GM18873 (cell line): ENCODE data around the gene SEMA7A.
"Not testable (repeated sequence)": the region's sequence is repeated elsewhere in the genome, so short reads cannot be mapped to it uniquely, and the experiment has no call there.

ENCODE experiments used
- ATAC-seq: cut with Tn5 transposase; IDR thresholded peaks from one replicate; pipeline ENCODE4 v1.9.1; 2021; ENCODE audit warnings: mild to moderate bottlenecking, moderate library complexity, moderate number of reproducible peaks; ENCODE audit not compliant: unreplicated experiment, low FRiP score

The SEMA7A gene

GRCh38 chr15:74433592-74434262 lies at the start of gene SEMA7A:
SEMA7A (minus strand) TSS chr15:74433958; CDS start chr15:74433918, 40 bp downstream.
- ATAC-seq: peak; percentile 42

DNA sequence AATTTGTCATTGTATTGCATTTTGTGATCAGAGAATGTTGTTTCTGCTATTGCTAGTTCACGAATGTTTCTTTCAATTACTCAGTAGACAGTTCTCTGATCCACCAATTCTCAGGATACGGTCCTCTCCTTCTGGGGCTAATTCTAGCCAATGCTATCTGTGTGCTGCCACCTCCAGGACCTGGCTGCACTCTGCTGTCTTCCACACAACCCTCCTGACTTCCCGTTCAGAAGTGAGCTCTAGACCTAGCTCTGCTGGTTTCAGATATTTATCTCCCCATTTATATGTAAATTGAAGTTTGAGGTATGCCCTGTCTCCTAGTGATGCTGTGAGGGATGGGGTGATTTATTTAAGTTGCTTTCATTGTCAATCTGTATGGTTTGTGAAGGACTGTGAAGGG lies 48.9 kb upstream of the SEMA7A start:
- ATAC-seq: no peak

- ATAC-seq: not testable (repeated sequence)
Observed at GRCh38 chr15:74480364-74480763, 46.6 kb upstream of the SEMA7A start.

GRCh38 chr15:74471621-74472020 lies 37.9 kb upstream of the SEMA7A start:
- not testable (repeated sequence) for ATAC-seq

DNA sequence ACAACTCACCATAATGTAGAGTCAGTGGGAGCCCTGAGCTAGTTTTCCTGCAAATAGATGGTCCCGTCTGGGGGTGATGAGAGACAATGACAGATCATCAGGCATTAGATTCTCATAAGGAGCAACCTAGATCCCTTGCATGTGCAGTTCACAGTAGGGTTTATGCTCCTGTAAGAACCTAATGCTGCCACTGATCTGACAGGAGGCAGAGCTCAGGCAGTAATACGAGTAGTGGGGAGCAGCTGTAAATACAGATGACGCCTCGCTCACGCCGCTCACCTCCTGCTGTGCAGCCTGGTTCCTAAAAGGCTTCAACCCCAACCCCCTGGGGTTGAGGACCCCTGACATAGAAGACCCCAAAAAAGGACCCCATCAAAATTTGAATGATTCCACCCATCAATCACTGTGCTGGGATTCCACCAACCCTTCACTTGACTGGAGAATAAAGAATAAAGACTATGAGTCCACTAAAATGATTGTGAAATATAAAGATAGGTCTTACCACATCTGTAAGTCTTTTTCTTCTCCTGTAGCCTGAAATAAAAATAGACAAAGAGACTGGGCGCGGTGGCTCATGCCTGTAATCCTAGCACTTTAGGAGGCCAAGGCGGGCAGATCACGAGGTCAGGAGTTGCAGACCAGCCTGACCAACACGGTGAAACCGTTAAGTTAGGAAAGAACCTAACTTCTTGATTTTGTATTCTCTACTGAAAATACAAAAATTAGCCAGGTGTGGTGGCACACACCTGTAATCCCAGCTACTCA lies 37.1 kb upstream of the SEMA7A start:
- ATAC-seq: no peak

DNA sequence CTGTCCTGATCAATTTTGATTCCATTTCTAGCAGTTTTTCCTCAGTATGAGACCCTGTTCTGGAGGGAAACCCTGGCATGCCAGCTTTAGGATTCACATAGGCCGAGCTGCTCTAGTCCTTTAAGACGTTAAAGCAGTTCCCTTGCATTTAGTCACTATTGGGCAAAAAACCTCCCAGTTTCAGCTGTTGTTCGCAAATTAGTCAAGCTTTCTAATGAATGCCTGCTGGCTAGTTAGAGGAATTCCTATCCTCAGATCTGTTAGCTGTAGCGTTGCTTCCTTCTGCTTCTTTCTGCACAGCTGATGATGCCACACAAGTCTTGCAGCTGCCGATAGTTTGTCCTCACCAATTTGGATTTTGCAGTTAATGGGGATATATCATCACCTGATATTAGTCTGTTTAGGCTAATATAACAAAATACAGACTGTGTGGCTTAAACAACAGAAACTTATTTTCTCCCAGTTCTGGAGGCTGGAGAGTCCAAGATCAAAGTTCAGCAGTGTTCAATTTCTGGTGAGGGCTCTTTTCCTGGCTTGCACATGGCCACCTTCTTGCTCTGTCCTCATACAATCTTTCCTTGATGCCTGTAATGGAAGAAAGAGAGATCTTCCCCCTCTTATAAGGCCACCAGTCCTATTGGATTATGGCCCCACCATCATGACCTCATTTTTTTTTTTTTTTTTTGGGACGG lies 34.7 kb upstream of the SEMA7A start:
- ATAC-seq: no peak

- no peak for ATAC-seq
Observed at GRCh38 chr15:74466570-74466969, 32.8 kb upstream of the SEMA7A start.

DNA sequence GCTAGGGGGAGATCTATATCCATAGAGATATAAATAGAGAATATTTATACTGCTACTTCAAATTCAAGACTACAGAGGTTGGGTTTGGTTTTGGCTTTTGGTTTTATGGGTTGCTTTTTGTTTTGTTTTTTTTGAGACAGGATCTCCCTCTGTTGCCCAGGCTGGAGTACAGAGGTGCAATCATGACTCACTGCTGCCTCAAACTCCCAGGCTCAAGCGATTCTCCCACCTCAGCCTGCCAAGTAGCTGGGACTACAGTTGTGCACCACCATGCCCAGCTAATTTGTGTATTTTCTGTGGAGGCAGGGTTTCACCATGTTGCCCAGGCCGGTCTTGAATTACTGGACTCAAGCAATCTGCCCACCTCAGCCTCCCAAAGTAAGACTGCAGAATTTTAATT lies 31.1 kb upstream of the SEMA7A start:
- no peak for ATAC-seq

- ATAC-seq: no peak
Observed at GRCh38 chr15:74464216-74464615, 30.5 kb upstream of the SEMA7A start.

- no peak for ATAC-seq
Observed at GRCh38 chr15:74463634-74464033, 29.9 kb upstream of the SEMA7A start.

DNA sequence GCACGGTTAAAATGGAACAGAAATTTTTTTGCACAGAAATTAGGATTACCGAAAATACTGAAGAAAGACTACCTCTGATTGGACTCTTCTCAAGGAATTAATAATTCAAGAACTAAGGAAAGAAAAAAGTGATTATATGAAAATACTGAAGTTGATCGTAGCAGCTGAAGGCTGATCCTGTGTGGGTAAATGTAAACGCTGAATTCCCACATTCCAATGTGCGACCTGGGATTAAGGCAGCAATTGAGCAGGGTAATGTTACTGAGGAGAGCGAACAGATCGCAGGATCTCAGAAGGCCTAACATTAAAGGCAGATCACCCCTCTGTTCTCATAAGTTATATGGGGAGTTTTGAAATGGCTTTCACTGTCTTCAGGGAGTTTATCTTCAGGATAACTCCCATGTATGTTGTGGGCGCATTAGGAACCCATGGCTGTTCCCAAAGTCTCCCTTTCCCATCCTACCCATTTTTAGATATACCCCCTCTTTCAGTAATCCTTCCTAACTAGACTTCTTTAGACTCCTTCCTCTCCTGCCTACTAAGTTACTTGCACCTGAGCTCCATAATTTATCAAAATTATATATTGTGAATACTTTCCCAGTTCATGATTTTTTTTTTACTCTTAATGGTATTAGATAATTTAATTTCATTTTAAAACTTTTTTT lies 28.2 kb upstream of the SEMA7A start:
- ATAC-seq: peak; percentile 3

DNA sequence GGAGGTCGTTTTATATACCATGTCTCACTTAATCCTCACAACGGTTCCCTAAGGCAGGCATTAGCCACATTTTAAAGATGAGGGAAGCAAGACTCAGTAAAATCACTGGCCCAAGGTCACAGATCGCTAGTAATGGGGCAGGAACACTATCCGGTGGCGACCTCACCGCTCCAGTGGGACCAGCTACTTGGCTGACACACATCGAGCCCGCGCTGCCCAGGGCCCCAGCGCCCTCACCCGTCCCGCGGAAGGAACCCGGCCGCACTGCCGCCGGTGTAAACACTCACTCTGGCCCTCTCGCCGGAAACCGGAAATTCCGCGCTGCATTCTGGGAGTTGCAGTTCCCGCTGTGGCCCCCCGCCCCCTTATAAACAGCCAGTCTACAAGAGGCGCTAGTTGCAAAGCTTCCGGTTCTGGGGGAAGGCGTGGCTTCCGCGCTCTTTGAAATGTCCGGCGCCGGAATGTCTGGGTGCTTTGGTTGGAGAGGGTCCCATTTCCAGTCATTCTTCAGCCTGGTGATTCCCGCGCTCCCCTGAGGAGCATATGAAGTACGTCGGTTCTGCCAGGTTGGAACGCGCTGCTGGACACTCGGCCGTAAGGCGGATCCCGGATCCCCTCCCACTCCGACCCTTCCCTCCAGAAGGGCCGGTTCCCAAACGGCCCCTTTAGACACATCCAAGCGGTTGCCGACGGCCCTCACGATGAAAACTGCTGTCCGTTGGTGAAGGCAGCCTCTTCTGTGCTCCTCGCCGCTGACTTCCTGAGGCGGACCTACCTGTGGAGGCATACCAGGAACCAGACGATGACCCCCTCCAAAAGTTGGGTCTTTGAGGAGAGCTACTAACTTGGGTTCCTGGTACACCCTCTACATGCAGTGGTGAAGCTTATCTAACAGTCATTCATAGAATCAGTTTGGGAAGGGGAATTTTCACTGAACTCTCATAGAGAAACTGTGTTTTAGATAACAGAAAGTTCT lies 27.4 kb upstream of the SEMA7A start, which contains the start of gene UBL7:
TSS of gene UBL7 (minus strand) at position 290 of the 976 bp plus-strand sequence. CDS start 2,293 bp downstream, outside the sequence.
- ATAC-seq: peak; percentile 69

DNA sequence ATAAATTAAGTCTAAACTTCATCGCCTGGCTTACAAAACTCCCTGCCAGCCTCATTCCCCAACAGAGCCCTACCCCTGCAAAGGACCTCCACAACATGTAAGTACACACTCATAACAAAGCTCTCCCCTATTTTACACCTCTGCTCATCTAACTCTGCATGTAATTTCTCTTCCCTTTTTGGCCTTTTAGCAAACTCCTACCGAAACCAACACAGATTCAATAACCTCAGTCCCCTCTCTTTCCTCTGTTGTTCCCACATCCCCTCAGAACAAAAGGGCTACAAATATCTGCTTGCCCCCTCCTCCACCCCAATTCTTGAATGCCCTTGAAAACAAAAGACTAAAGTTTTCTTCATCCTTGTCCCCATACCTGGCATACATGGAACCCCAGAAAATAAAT lies 26.5 kb upstream of the SEMA7A start:
- ATAC-seq: no peak

GRCh38 chr15:74459798-74460197 lies 26.0 kb upstream of the SEMA7A start:
- not testable (repeated sequence) for ATAC-seq

GRCh38 chr15:74458473-74458872 lies 24.7 kb upstream of the SEMA7A start:
- no peak for ATAC-seq

- ATAC-seq: not testable (repeated sequence)
Observed at GRCh38 chr15:74457036-74457435, 23.3 kb upstream of the SEMA7A start.

- ATAC-seq: no peak
Observed at GRCh38 chr15:74454764-74455500, 21.2 kb upstream of the SEMA7A start.

DNA sequence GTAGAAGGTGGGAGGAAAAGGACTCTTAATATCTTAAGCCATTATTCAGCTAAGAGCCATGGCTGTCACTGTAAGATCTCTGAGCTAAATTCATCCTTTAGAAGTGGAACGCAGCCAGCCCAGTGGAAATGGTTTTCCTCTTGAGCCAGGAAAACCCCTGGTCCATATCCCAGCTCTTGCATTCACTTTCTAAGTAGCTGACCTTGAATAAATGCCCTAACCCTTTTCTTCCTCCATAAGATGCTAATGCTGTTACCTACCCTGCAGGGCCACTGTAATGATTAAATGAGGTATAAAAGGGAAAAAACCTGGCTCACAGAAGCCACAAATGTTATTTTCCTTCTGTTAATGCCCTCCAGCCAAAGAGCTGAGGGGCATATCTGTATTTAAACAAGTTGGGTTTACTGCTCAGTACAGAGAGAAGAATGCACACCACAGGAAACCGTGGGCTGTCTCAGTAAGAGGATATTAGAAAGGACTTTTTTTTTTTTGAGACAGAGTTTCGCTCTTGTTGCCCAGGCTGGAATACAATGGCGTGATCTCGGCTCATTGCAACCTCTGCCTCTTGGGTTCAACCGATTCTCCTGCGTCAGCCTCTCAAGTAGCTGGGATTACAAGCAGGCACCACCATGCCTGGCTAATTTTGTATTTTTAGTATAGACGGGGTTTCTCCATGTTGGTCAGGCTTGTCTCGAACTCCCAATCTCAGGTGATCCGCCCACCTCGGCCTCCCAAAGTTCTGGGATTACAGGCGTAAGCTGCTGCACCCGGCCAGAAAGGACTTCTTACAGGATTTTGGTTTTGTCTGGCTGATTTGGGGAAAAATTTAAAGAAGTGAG lies 20.4 kb upstream of the SEMA7A start:
- no peak for ATAC-seq
